GM19463 (cell line): Measurements from ENCODE around the gene TSC22D2.
A peak's percentile ranks its signal among the peaks of the same experiment; 100 is the strongest.

Source experiments
- ATAC-seq: cut with Tn5 transposase; IDR thresholded peaks from one replicate; pipeline ENCODE4 v1.9.1; 2021; ENCODE audit warnings: mild to moderate bottlenecking, moderate library complexity; ENCODE audit not compliant: unreplicated experiment

Gene TSC22D2

DNA sequence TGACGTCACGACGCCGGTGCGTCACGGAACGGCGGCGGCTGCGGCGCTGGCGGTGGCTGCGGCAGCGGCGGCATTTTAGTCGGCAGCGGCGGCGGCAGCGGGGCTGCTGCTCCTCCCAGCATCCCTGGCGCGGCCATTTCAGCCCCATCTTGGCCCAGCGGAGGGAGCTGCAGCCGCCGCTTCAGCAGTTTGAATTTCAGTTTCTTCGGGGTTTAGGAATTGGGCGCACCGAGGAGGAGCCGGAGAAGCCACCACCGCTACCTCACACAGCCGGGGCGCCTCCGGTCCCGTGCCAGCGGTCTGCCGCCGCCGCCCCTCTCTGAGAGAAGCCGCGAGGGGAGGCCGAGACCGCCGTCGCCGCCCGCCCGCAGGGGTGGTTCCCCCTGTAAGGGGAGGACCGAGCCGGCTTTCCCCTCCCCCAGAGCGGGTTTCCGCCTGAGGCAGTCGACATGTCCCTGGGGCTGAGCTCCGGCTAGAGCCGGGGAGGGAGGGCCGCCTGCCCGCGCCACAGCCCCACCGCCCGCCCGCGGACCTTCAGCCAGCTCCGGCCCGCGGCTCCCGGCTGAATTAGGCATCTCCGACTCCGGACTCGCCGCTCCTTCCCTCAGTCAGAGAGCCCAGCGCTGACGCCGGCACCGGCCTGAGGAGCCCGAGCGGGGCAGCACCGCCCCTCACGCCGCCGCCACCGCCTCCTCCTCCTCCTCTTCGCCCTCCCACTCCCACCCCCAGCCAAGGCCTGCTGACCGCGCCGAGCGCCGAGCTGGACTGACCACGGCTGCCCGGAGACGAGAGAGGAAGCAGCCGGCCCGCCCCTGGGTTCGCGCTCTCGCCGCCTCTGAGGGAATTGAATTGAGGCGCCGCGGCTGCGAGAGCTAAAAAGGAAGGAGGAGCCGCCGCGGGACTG is at the start of gene TSC22D2:
TSC22D2 (plus strand) TSS at position 78 of the 904 bp plus-strand sequence. CDS start 1,053 bp downstream, outside the sequence.
- peak; percentile 55 for ATAC-seq

DNA sequence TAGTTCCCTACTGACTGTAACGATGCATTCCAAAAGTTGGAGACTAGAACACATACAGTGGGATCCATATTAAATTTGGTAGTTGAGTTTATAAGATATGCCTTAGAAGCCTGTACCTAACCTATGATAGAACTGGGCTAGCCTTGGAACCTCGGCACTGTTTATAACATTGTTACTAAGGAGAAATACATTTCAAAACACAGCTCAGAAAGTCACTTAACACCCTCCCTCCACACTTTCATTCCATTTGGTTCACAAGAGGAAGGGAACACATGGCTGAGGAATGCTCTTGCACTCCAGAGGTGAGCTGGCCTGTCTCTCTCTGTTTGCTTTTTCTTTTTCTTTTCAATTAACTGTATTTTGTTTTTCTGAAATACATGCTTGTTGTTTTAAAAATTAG is 48.7 kb upstream of the TSC22D2 start:
- no peak for ATAC-seq

- no peak for ATAC-seq
Measured at GRCh38 chr3:150360966-150361365, 47.1 kb upstream of the TSC22D2 start.

DNA sequence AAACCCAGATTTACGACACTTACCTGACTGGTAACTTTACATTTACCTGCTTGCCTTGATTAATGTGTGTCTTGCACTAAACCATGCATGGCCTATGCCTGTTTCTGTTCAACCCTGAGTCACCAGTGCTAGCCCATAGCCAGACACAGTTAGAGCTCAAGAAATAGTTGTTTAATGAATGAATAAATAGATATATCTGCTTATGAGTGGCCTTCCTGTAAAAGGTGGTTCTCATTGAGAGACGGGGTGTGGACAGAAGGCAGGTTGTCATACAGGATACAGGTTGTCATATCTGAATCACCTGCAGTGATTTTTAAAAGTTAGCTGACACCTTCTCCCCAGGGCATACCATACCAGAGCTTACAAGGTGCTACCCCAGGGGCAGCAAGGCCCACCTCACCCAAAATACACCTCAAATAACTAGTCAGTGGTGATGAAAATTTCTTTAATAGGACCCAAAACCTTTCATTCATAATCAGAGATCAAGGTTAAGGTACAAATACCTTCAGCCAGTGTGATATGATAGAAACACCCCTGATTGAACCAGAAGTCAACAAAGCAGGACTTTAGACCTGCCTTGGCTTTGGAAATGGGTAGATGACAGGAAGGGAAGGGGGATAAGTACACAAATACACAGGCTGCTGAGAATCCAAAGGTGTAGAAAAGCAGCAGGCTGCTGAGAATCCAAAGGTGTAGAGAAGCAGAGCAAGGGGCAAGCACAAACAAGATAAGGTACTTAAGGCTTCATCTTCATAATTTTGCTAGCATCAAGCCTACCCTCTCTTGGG is 45.4 kb upstream of the TSC22D2 start:
- no peak for ATAC-seq

GRCh38 chr3:150363420-150363819 is 44.7 kb upstream of the TSC22D2 start:
- ATAC-seq = no peak

DNA sequence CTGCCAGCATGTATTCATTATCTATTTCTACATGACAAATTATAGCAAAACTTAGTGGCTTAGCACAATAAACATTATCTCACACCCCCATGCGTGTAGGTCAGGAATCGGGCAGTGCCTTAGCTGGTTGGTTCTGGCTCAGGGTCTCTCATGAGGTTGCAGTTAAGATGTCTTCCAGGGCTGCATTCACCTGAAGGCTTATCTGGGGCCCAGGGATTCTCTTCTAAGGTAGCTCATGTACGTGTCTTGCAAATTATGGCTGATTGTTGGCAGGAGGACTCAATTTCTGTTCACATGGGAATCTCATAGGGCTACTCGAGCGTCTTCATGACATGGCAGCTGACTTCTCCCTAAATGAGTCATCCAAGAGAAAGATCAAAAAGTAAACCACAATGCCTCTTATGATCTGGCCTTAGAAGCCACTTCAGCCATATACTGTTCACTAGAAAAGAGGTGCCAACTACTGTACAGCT is 42.9 kb upstream of the TSC22D2 start:
- peak; percentile 91 for ATAC-seq

- no peak for ATAC-seq
Measured at GRCh38 chr3:150367757-150368156, 40.3 kb upstream of the TSC22D2 start.

GRCh38 chr3:150370122-150370602 is 37.9 kb upstream of the TSC22D2 start:
- no peak for ATAC-seq

- ATAC-seq = no peak
Measured at GRCh38 chr3:150370999-150371398, 37.1 kb upstream of the TSC22D2 start.

- no peak for ATAC-seq
Measured at GRCh38 chr3:150371741-150372254, 36.3 kb upstream of the TSC22D2 start.

DNA sequence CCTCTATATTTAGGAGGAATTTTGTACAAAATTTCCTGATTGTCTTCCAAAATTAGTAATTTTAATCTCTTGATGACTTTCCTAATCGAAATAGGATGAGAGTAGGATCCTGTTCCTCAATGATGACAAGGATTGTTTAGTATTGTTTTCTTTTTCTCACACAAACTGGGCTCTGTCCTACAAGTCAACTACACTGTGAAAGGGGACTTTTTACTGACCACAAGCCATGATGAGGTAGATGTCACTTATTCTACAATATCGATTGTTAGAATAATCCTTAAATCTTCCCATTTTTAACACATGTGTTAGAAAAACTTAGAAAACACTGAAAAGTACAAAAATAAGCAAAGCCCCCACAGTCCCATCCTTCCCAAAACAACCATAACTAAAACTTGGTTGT is 35.8 kb upstream of the TSC22D2 start:
- no peak for ATAC-seq

DNA sequence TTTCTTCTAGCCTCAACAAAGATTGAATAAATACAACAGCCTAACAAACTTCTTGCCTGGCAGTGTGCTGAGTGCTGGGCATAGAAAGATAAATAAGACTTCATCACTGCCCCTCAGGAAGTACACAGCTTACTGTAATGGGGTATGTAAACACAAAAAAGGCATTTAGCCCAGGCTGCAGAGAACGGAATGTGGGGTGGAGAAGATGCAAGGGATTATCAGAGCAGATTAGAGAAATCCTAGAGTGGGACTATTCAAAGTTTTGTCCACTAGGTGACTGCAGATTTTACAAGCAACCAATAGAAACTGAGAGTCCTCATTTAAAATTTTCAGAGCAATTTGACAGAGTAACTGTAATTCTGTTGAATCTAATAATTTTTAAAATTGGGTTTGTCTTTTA is 35.4 kb upstream of the TSC22D2 start:
- no peak for ATAC-seq

DNA sequence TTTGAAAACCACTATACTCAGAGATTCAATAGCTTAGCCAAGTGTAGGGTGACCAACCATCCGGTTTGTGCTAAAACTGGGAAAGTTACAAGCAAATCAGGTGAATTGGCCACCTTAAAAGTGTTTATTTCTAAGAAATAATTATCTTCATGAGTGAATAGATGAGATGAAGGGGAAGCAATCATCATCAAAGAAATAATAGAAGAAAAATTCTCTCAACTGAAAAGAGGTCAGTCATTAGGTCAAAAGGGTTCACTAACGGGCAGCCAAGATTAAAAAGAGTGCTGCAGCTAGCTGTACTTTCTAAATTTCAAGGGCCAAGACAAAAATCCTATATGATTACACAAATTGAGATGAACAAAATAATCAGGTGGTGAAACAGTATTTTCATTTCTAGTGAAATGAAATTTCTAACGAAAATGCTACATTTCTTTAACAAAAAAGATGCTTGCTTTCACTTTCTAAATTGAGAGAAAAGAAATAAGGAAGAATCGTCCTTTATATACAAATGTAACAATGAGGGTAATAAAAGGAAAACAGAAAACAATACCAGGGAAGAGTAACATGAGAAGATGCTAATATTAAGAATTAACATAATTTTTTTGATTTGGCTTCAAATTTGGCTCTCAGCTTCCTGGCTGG is 34.7 kb upstream of the TSC22D2 start:
- ATAC-seq = no peak

DNA sequence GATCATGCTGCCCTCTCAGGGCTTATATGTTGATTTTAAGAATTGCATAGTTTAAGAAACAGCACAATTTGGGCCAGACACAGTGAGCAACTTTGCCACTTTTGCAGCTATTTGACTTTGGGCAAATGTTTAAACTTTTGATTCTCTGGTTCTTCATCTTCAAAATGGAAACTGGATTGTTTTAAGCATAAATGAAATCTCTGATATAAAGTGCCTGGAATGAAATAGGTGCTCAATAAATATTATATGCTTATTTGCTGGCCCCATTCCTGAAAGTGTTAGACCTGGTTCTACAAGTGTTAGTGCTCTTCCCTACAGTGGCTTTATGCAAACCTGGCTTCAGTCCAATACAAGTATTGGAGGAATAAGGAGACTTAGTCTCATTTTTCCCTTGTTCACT is 33.1 kb upstream of the TSC22D2 start:
- no peak for ATAC-seq

DNA sequence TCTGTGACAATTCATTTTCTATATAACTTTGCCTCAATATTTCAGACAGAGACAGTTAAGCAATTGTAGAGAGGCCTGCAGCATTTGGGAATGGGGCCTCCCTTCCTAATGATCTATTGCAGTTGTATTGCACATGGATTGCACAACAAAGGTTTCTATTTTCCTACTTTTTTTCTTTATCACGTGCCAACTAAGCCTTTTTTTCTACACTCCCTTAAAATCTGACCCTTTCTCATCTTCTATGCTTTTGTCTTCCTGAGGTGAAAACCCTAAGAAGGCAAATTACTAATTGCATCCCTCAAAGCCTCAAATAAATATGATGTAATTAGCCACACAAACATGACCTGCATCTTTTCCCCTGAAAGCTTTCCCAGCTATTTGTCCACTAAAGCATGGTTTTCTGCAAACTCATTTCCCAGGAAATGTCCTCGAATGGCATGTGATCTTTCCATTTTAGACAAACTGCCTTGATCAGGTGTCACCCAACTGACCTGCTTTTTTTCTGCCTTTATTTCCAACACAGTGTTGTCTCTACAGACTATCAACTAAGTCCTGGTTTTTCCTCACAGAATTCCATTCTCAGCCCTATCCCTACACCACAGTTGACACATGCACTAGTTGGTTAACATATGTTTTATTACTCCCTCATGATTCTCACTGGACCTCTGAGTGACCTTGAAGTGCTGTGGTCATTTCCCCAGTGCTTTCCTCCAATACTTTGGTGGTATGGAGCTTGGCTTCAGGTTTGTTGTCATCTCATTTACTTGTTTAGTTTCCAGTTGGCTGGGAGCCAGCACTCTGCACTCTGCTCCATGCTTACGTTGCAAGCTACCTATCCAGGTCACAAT is 31.9 kb upstream of the TSC22D2 start:
- no peak for ATAC-seq

- no peak for ATAC-seq
Measured at GRCh38 chr3:150377601-150378300, 30.3 kb upstream of the TSC22D2 start.

DNA sequence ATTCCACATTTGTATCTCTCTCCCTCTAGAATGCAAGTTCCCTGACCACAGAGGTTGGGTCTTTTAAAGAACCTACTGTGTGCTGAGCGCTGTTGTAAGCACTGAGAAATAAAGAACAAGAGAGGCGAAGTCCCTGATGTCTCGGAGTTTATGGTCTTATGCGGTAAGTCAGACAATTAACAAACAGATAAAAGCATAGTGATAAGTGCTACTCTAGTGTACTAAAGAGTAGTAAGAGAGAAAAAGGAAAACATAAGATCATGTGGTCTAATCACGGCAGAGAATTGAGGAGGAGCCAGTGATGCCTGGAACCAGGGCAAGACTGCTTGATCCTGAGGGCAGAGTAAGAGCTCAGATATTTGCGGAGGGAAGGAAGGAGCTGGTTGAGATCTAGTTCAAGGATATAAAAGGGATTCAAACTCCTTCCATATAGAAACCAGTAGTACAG is 29.8 kb upstream of the TSC22D2 start:
- ATAC-seq = no peak

- no peak for ATAC-seq
Measured at GRCh38 chr3:150379469-150379868, 28.6 kb upstream of the TSC22D2 start.
